ENCODE results near the gene LRCH3. TPM values are rescaled to one million over a fixed set of nuclear protein-coding genes. Genes with fewer than 3 reads are reported as not detected.

LRCH3 gene
- total RNA-seq, 1 donor from 2014 or later, result 43.5 TPM

GRCh38 chr3:197830308-197830966 is 39.4 kb downstream of the LRCH3 start:
- Histone ChIP-seq H3K4me1 (no peaks in the 10 kb centered on the region), H3K27me3 (no peaks in the 10 kb centered on the region), H3K9me3 (no peaks in the 10 kb centered on the region), H3K4me3 (no peak overlapping the region), H3K27ac (no peak overlapping the region), H3K36me3 (peaks cover 82% of the 10 kb centered on the region)
- intact Hi-C loops (cut with DNase I), result no loop called here
- TF ChIP-seq CTCF (IDR thresholded peaks at IDR 0.05), result no peak
- peak; percentile 79 for ATAC-seq
- no peak for DNase-seq

- H3K27ac ChIP-seq, result no peak overlapping the region
- H3K27me3 ChIP-seq, result no peaks in the 10 kb centered on the region
- H3K36me3 ChIP-seq, result peaks cover 87% of the 10 kb centered on the region
Observed at GRCh38 chr3:197830967-197831313, 39.9 kb downstream of the LRCH3 start.

GRCh38 chr3:197833930-197834715 is 43.1 kb downstream of the LRCH3 start:
- ATAC-seq (no peak), DNase-seq (no peak)
- Histone ChIP-seq H3K4me1 (no peaks in the 10 kb centered on the region), H3K9me3 (no peaks in the 10 kb centered on the region), H3K4me3 (no peak overlapping the region), H3K36me3 (peaks cover 84% of the 10 kb centered on the region), H3K27ac (no peak overlapping the region), H3K27me3 (no peaks in the 10 kb centered on the region)
- TF ChIP-seq CTCF (IDR thresholded peaks at IDR 0.05), result no peak
- intact Hi-C loops (cut with DNase I), result no loop called here

More at GRCh38 chr3:197830967-197831313, 39.9 kb downstream of the LRCH3 start:
- ATAC-seq (peak; percentile 62), DNase-seq (no peak)
- no peak for TF ChIP-seq CTCF (IDR thresholded peaks at IDR 0.05)
- no peaks in the 10 kb centered on the region for H3K4me1 ChIP-seq
- H3K4me3 ChIP-seq, result no peak overlapping the region
- intact Hi-C loops (cut with DNase I), result no loop called here
- no peaks in the 10 kb centered on the region for H3K9me3 ChIP-seq

- peaks cover 93% of the 10 kb centered on the region for H3K36me3 ChIP-seq
- intact Hi-C loops (cut with DNase I), result no loop called here
- ATAC-seq, result no peak
Observed at GRCh38 chr3:197835509-197835908, 44.5 kb downstream of the LRCH3 start.

GRCh38 chr3:197836244-197836643 is 45.2 kb downstream of the LRCH3 start:
- TF ChIP-seq CTCF (IDR thresholded peaks at IDR 0.05), result no peak
- intact Hi-C loops (cut with DNase I), result no loop called here
- DNase-seq (no peak), ATAC-seq (no peak)
- Histone ChIP-seq H3K9me3 (no peaks in the 10 kb centered on the region), H3K36me3 (peaks cover 93% of the 10 kb centered on the region), H3K27me3 (no peaks in the 10 kb centered on the region), H3K4me3 (no peak overlapping the region), H3K27ac (no peak overlapping the region), H3K4me1 (no peaks in the 10 kb centered on the region)

More at GRCh38 chr3:197835509-197835908, 44.5 kb downstream of the LRCH3 start:
- TF ChIP-seq CTCF (IDR thresholded peaks at IDR 0.05), result no peak
- DNase-seq, result no peak
- H3K27me3 ChIP-seq, result no peaks in the 10 kb centered on the region
- H3K9me3 ChIP-seq, result no peaks in the 10 kb centered on the region
- H3K4me1 ChIP-seq, result no peaks in the 10 kb centered on the region
- H3K27ac ChIP-seq, result no peak overlapping the region
- no peak overlapping the region for H3K4me3 ChIP-seq
